ENCODE data around the gene CAPN13.

Gene CAPN13

DNA sequence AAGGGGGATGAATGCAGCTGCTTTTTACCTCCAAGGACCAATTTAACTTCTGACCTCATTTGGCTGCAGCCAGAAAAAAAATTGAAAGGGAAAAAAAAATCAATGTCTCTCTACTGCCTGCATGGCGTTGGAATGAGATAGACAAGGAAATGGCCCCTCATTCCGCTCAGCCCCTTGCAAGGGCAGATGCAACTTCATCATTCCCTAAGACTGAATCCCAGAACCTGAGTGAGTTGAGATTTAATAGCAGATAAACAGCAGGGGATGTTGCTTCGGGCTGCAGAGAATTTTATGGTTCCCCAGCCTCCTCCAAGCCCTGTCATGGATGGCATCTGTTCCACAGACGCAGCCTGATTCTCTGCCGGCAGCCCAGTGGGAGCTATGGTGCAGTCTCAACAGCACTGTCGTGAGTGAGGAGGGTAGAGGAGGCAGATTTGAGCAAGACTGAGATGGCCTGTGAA is 49.0 kb downstream of the CAPN13 start:
- H3K36me3 ChIP-seq (ENCODE audit: insufficient read depth): no peaks in the 10 kb centered on the region

DNA sequence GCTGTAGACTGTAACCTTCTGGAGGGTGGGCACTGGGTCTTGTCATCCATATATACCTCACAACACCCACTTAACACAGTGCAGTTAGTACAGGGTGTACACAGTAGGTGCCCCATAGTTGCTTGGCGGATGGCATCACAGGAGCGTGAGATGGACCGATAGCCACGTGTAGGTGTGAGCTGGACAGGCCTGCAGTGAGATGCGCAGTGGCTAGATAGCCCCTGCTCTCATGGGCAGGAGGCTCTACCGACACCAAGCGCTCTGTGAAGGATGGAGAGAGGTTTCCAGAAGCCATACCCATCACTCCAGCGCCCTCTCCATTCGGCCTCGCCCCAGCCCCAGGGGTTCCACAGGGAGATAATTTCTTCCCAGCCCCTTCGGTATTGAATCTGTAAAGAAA is 49.5 kb downstream of the CAPN13 start:
- Histone ChIP-seq H3K4me3 (IDR thresholded peaks at IDR 0.05; ENCODE audit: insufficient read depth, low read depth, low read length) (no peak overlapping the region), H4K20me1 (ENCODE audit: insufficient read depth) (no peaks in the 10 kb centered on the region), H3K27ac (no peak overlapping the region), H3K79me2 (ENCODE audit: insufficient read depth, low read depth) (no peaks in the 10 kb centered on the region), H3K4me2 (no peak overlapping the region), H3K9ac (no peak overlapping the region), H3K36me3 (ENCODE audit: insufficient read depth) (no peaks in the 10 kb centered on the region), H3K4me1 (ENCODE audit: low read depth, poor library complexity, severe bottlenecking) (no peaks in the 10 kb centered on the region), H3K27me3 (ENCODE audit: insufficient read depth, low read depth) (no peaks in the 10 kb centered on the region), H2AFZ (ENCODE audit: low read depth) (no peak overlapping the region)
- TF ChIP-seq, protein P1, sequence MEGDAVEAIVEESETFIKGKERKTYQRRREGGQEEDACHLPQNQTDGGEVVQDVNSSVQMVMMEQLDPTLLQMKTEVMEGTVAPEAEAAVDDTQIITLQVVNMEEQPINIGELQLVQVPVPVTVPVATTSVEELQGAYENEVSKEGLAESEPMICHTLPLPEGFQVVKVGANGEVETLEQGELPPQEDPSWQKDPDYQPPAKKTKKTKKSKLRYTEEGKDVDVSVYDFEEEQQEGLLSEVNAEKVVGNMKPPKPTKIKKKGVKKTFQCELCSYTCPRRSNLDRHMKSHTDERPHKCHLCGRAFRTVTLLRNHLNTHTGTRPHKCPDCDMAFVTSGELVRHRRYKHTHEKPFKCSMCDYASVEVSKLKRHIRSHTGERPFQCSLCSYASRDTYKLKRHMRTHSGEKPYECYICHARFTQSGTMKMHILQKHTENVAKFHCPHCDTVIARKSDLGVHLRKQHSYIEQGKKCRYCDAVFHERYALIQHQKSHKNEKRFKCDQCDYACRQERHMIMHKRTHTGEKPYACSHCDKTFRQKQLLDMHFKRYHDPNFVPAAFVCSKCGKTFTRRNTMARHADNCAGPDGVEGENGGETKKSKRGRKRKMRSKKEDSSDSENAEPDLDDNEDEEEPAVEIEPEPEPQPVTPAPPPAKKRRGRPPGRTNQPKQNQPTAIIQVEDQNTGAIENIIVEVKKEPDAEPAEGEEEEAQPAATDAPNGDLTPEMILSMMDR (conservative IDR thresholded peaks at IDR 0.05; ENCODE audit: low read depth, low read length): no peak

More for the DNA sequence above, 49.0 kb downstream of the CAPN13 start:
- Histone ChIP-seq H3K4me2 (no peak overlapping the region), H3K4me1 (ENCODE audit: low read depth, poor library complexity, severe bottlenecking) (no peaks in the 10 kb centered on the region), H3K79me2 (ENCODE audit: insufficient read depth, low read depth) (no peaks in the 10 kb centered on the region), H3K9ac (no peak overlapping the region), H4K20me1 (ENCODE audit: insufficient read depth) (no peaks in the 10 kb centered on the region), H3K4me3 (IDR thresholded peaks at IDR 0.05; ENCODE audit: insufficient read depth, low read depth, low read length) (no peak overlapping the region), H3K27me3 (ENCODE audit: insufficient read depth, low read depth) (no peaks in the 10 kb centered on the region), H3K27ac (no peak overlapping the region), H2AFZ (ENCODE audit: low read depth) (no peak overlapping the region)
- TF ChIP-seq, protein P1 (conservative IDR thresholded peaks at IDR 0.05; ENCODE audit: low read depth, low read length): no peak

- no peaks in the 10 kb centered on the region for H3K27me3 ChIP-seq (ENCODE audit: insufficient read depth, low read depth)
- no peak overlapping the region for H3K4me3 ChIP-seq (IDR thresholded peaks at IDR 0.05; ENCODE audit: insufficient read depth, low read depth, low read length)
- no peak overlapping the region for H3K4me2 ChIP-seq
- no peak overlapping the region for H2AFZ ChIP-seq (ENCODE audit: low read depth)
- H3K36me3 ChIP-seq (ENCODE audit: insufficient read depth): no peaks in the 10 kb centered on the region
- no peak overlapping the region for H3K27ac ChIP-seq
- no peaks in the 10 kb centered on the region for H4K20me1 ChIP-seq (ENCODE audit: insufficient read depth)
- no peaks in the 10 kb centered on the region for H3K79me2 ChIP-seq (ENCODE audit: insufficient read depth, low read depth)
- TF ChIP-seq, protein P1 (conservative IDR thresholded peaks at IDR 0.05; ENCODE audit: low read depth, low read length): no peak
- no peaks in the 10 kb centered on the region for H3K4me1 ChIP-seq (ENCODE audit: low read depth, poor library complexity, severe bottlenecking)
- H3K9ac ChIP-seq: no peak overlapping the region
These were observed 50.3 kb downstream of the CAPN13 start for GRCh38 chr2:30756971-30757370.

- Histone ChIP-seq H3K79me2 (ENCODE audit: insufficient read depth, low read depth) (no peaks in the 10 kb centered on the region), H3K27ac (no peak overlapping the region), H3K4me1 (ENCODE audit: low read depth, poor library complexity, severe bottlenecking) (no peaks in the 10 kb centered on the region), H3K36me3 (ENCODE audit: insufficient read depth) (no peaks in the 10 kb centered on the region), H3K4me2 (no peak overlapping the region), H4K20me1 (ENCODE audit: insufficient read depth) (no peaks in the 10 kb centered on the region), H3K4me3 (IDR thresholded peaks at IDR 0.05; ENCODE audit: insufficient read depth, low read depth, low read length) (no peak overlapping the region), H3K27me3 (ENCODE audit: insufficient read depth, low read depth) (no peaks in the 10 kb centered on the region), H3K9ac (no peak overlapping the region), H2AFZ (ENCODE audit: low read depth) (no peak overlapping the region)
- TF ChIP-seq, protein P1 (conservative IDR thresholded peaks at IDR 0.05; ENCODE audit: low read depth, low read length): no peak
These were observed 51.1 kb downstream of the CAPN13 start for GRCh38 chr2:30756051-30756719.

All from KMS-11 (cell line).